ENCODE results near the gene ZMIZ1.

Gene ZMIZ1

DNA sequence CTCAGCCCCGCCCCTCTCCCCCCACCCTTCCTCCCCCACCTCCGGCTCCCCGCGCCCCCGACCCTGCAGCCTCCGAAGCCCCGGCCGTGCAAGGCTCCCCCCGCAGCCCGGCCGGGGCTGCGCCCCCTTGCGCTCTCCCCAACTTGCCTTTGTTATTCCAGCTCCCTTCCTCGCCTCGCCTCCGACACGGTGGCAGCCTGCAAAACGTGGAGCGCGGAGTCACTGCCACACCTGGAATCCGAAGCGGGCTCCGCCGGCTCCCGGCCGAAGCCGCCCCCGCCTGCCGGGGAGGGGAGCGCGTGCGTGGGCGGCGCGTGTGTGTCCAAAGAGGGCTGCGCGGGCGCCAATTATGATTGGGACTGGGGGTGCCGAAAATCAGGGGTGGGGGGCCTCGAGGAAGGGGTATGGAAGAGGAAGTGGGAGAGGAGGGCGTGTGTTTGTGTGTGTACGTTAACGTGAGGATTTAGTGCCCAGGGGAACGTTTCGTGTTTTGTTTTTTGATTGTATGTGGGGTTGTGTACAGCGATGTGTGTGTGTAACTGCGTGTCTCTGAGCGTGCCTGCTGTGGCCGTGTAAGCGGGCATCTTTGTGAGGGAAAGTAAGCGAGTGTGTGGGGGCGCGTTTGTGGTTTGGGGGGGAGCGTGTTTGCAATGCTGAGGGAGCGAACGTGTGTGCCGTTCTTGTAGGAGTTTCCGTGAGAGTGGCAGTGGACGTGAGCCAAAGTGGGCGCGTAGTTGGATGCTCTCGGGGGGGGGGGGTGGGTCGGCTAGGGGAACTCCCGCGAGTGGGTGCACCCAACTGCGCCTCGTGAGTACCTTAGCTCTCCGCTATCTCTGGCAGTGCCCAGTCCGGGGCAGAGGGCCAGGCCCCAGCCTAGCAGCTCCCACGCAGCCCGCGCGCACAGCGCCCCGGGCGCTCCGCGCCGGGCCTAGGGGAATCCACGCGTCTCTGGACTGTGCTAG is 1.2 kb upstream of the ZMIZ1 start:
- peak; percentile 78 for DNase-seq

DNA sequence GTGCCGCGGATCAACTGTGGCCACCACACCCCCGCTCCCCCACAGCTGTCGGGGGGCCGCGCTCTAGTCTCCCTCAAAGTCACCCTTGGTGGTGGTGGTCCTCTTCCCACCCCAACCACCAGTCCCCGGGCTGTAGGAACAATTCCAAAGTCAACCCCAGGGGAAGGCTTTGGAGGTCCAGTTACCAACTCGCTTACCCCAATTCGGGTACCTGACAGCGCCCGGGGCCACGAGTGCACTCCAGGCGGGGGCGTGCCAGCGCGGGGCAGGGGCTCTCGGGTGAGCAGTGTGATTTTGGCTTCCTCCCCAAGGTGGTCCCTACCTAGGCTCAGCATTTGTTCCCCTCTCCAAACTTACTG is 584 bp upstream of the ZMIZ1 start:
- DNase-seq = peak; percentile 21

DNA sequence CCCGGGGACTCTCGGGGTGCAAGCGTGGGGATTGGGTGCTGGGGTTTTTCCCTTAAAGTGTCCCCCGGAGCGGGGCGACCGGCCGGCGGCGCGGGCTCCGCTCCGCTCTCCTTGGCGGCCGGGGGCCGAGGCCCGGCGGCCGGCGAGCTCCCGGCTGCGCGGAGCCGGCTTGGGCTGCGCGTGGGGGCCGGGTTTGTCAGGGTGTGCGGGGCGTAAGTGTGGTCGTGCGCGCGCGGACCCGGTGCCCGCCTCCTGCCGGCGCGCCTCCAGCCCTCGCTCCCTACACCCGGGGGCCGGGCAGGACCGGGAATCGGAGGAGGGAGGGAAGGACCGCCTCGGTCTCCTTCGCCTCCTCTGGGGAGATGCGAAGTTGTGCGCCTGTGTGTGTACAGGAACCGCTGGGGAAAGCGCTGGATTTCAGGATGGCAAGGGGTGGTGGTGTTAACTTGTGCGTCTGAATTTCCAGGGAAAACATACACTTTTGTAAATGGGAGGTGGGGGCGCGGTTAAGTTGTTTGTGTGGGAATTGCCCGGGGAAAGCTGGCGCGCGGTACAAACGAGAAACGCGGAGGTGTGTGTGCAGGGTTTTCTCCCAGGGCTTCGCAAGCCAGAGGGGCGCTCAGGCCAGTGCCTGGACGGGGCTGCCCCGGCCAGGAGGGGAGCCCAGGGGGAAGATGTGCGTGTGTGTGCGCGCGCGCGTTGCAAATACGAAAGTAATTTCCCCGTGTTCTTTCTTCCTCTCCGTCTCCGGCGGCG is 737 bp downstream of the ZMIZ1 start:
- peak; percentile 38 for DNase-seq

DNA sequence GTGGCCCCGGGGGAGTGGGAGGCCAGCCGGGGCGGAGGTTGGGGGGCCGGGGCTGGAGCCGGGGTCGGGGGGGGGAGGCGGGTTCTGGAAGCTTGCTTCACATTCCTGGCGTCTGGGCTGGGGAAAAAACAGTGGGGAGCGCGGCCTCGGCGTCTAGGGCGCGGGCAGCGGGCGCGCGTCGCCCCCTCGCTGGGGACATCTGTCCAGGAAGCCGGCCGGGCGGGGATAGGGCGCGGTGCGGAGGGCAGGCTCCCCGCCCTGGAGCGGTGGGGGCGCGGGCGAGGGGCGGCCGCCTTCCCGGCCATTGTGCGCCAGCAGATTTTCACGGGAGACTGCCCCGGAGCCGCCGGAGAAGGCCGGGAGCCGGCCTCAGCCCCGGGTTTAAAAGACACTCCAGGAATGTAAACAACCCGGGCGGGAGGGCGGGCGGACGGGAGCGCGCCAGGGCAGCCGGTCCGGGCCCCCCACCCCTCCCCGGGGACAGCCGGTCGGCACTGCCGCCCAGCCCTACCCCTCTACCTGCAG is 1.4 kb downstream of the ZMIZ1 start:
- DNase-seq = no peak

DNA sequence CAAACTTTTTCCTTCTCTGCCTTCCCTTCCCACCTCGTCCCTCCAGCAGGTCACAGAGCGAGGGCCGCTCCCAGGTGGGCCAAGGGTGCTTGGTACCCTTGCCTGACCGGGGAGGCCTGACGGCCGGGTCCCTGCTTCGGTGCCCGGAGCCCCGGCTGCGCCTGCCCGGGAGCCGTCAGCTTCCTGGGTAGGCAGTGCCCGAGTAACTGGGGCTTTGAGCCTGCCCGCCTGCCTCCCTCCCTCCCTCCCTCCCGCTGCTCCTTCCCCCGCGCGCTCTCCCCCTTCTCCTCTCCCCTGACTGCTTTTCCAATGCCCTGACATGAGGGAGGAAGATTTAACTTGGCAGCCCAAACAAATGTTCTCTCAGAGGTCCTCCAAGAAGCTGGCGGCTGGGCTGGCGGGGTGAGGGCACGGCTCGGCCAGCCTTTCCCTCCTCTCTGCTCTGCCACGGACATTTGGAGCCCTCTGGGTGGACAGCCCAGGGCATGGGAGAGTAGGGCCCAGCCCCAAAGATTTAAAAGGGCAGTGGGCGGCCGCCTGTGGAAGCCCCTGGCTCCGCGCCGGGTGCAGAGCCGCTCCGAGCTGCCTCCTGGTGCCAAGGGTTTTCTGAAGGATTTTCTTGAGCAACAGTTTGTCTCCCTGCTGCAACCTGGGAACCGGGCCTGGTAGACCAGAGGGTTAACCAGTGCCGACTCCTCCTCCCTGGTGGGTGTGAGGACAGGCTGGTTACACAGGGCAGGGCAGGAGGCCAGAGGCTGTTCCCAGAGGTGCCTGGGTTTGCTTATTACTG is 2.0 kb downstream of the ZMIZ1 start:
- DNase-seq = no peak

DNA sequence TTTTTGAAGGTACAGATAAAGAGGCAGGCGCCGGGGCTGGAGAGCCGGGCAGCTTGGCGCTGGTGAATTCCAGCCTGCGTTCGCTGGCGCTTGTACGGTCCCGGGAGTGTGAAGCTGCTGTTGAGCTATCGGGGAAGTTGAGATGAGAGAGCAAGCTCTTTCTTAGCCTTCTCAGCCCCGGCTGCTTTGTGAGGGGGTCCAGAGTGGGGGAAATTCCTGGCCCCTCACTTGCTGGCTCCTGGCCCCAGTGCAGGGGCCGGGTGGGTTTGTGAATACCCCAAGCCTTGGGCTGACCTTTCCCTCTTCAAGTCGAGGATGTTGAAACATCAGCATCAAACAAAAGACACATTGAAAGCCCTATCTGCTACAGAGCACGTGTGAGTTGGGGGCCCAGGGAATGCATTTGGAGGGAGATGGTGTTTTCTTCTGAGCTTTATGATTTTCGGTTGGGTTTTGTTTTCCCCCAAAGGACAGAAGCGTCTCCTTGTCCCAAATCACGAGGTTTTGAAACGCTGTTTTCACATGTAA is 2.7 kb downstream of the ZMIZ1 start:
- DNase-seq = no peak

DNA sequence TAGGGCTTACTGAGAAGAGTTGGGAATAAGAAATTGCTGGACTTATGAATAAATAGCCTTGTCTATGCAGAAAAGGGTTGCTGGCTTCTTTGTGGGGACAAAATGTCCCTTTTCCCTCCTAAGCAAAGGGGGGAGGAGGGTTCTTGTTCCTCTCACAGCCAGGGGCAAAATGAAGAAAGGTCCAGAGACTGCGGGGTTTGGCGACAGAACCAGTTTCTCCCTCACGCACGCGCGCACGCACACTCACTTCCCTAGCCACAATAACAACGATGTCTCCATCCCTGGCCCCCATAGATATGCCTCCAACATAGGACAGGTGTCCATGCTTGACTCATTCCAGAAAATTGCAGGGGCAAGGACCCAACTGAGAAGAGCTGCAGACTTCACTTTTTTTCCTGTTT is 3.3 kb downstream of the ZMIZ1 start:
- no peak for DNase-seq

DNA sequence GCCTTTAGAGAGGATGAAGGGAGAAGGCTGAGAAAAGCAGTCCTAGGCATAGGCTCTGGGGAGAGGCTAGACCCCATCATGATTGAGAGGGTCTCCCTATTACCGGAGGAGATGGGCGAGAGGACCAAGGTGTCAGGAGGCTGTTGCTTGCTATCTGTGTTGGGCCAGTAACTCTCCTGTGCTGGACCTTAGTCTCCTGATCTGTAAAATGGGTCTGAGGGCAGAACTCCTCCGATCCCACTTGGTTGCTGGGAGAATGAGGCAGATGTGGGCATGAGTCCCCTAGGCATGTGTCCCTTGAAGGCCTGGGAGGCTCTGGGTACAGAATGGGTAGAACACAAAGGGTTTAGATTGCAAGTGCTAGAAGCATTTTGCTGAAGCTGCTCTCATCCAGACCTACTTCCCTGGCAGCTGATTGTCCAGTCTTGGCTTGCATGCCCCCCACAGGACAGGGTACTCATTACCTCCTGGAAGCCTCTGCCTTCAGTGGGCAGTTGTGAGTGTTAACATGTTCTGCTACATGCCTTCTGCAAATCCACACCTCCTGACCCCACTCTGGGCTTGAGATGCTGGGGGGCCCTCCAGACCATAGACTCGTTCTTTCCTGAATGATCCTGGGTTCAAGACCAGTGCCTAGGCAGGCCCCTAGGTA is 4.4 kb downstream of the ZMIZ1 start:
- DNase-seq = no peak

DNA sequence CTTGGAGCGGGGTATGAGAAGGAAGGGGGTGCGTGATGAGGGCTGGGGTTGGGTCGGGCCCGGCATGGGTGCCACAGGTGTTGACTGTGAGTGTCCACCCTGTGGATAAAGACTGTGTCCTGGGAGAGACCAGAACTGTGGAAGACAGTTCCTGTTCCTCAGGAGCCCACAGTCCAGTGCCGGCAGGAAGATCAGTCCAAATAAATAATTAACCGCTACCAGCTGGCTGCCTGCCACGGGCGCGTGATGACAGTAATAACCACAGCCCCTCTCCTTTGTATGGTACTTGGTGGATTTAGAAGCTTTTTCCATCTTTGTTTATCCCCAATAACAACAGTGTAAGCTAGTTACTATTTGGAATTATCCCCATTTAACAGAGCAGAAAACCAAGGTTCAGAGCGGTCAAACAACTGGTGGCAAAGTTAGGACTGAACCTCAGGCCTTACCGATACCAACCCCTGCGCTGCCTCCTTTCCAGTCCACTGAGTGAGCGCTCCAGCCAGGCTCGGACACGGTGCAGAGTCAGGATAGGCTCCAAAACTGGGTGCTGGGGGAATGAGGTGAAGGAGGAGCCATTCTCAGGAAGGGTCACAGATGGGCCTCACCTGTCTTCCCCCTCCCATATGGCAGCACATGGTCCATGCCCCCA is 5.1 kb downstream of the ZMIZ1 start:
- no peak for DNase-seq

DNA sequence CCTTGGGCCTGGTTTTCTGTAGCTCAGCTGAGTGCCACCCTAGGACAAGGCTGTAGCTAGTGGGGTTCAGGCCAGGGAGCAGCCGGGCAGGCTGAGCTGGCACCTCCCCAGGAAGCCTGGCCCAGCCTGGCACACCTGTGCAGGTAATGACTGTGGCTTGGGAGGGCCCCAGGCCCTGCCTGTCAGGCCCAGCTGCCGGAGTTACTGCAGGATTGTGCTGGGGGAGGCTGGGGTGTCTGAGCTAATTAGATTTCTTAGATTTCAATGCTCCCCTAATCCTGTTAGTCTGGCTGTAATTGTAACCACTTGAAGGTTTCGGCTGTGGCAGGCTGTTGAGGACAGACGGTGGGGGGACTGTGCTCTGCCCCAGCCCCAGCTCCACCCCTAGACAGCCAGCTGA is 6.0 kb downstream of the ZMIZ1 start:
- DNase-seq = no peak

DNA sequence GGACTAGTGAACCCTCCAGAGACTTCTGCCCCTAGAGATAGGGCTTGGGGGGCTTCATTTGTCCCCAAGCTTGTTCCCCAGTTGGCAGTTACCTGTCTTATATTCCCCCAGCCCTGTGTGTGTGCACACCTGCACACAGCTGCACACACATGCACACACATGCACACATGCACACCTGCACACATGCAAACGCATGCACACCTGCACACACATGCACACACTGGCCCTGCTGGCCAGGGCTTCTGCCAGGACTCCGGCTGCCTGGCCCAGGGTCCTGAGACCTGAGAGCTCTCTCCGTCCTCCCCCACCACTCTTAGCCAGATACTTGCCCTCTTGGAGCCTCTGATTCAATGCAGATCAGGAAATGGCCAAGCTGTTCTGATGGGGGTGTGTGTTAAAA is 6.7 kb downstream of the ZMIZ1 start:
- DNase-seq = no peak

DNA sequence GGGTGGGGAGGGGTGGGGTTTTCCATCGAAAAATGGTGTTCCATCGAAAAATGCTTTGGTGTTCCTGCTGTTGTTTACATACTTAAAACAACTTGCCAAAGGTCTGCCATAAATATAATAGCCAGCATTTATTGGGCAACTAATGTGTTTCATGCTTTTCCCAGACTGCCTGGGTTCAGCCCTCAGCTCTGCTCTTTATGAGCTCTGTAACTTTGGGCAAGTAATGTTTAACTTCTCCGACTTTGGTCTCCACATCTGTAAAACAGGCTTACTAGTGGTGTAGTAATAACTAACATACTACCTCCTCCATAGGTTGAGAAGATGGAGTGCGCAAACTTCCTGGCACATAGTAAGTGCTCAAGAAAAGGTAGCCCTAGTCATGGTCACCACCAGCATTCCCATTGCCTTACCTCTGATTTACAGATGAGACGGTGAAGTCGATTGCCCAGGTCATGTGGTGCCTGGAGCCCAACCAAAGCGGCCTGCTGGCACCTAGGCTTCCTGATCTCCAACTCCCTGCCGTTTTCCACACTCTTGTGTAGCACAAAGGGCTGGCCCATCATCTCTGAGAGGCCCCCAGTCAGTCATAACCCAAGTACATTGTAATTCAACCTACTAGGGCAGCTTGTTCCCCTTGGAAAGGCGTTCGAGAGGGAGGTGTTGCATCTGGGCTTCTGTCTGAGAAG is 8.9 kb downstream of the ZMIZ1 start:
- DNase-seq = no peak

DNA sequence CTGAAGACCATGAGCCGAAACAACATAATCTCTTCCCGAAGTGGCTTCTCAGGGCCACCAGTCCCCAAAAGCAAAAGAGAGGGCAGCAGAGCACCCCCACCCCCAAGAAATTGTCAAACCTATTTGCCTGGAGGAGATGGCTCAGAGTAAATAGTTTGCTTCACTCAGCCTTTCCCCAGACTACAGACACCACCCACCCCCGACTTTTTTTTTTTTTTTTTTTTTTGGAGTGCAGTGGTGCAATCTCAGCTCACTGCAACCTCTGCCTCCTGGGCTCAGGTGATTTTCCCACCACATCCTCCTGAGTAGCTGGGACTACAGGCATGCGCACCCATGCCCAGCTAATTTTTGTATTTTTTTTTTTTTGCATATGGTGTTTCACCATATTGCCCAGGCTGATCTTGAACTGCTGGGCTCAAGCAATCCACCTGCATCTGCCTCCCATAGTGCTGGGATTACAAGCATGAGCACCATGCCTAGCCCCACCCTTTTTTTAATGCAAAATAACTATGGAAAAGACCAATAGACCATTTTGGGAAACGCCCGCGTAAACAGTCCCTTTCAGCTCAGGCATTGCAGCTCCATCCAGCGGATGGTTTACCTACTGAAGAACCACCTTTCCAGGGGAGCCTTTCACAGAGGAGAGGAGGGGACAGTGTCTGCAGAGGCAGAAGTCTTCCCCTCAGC is 9.7 kb downstream of the ZMIZ1 start:
- DNase-seq = no peak

DNA sequence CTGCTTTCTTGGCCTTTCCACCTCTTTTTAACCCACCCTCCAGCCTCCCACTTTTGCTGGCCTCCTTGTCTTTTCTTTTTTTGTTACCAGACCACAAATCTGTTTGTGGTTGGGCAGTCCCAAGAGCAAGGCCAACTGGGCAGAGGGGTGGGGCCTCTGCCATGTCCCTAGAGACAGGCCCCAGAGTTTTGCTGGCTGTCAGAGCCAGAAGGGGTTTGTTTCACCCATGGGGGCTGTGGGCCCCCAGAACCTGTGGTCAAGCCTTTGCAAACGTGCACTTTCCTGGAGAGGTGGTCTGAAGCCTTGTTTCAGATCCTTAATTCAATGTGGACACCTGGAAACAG is 10.3 kb downstream of the ZMIZ1 start:
- DNase-seq = no peak

DNA sequence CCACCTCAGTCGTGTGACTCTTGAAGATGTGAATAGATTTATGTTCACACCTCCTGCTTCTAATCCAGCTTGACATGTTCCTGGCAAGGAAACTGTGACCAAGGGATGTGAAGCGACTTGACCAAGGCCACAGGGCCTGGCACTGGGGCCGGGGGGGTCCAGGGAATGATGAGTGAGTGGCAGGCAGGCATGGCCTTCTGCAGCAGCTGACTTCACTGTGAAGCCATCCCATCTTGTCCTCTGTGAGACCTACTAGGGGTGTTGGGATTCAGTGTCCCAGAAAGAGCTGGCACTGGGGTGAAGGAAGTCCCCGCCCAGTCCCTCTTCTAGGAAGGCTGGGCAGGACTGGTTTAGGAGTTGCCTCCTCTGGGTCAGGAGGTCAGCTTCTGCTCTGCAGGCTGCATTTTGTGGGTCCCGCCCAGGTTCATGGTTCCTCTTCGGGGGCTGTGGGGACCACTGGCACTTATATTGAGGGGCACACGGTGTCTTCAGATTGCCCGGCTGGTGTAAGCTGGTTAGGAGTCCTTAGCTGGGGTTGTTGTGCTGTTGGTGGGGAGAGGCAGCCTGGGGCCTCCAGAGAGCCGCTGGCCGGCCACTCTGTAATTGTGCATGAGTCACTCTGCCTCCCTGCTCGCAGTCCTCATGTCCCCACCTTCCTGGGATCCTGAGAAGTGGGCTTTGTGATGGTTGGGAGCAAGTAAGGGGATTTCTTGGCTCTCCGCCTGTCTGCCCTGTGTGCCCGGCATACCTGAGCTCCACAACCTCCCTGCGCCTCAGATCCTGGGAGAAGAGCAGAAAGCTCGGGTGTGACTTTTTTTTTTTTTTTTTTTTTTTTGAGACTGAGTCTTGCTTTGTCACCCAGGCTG is 11.0 kb downstream of the ZMIZ1 start:
- DNase-seq = no peak

DNA sequence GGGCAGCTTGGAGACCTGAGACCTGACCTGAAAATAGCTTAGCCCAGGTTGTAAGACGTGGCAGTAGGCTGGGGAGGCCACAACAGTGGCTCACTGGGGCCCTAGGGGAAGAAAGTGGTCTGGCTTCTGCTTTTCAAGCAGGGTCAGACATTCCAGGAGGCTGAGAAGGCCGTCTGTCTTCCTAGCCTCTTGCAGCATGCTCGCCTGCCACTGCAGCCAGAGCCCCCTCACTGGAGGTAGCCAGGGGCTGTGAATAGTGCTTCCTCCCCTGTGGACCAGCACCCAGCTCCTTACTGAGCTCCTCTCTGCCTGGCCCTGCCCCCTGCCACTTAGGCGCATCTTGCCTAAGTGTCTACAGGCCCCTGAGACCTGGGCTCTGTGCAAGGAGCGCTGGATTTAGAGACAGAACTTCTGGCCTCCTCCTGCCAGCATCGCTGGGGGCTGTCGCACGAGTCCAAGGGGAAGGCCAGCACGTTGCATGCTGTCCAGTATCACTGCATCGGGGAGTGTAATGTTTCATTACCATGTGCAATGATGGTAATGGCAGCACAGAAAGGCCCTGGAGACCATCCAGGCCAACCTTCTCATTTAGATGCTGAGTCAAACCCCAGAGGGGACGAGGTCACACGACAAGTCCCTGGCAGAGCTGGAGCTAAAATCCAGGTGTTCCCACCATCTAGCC is 12.7 kb downstream of the ZMIZ1 start:
- no peak for DNase-seq

DNA sequence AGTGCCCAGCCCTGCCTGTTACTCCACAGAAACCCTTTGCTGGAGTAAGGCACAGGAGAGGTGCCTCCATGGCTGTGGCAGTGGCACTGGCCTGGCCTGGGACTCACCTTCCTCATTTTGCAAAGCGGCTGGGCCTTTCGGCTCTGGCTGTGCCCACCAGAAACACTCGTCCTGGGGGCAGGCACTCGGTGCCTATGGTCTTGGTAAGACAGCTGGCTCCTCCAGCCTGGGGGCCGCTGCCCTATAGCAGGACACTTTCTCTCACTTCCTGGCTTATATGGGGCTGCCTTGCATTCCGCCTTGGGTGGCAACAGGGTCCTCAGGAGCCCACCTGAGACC is 13.2 kb downstream of the ZMIZ1 start:
- DNase-seq = no peak

DNA sequence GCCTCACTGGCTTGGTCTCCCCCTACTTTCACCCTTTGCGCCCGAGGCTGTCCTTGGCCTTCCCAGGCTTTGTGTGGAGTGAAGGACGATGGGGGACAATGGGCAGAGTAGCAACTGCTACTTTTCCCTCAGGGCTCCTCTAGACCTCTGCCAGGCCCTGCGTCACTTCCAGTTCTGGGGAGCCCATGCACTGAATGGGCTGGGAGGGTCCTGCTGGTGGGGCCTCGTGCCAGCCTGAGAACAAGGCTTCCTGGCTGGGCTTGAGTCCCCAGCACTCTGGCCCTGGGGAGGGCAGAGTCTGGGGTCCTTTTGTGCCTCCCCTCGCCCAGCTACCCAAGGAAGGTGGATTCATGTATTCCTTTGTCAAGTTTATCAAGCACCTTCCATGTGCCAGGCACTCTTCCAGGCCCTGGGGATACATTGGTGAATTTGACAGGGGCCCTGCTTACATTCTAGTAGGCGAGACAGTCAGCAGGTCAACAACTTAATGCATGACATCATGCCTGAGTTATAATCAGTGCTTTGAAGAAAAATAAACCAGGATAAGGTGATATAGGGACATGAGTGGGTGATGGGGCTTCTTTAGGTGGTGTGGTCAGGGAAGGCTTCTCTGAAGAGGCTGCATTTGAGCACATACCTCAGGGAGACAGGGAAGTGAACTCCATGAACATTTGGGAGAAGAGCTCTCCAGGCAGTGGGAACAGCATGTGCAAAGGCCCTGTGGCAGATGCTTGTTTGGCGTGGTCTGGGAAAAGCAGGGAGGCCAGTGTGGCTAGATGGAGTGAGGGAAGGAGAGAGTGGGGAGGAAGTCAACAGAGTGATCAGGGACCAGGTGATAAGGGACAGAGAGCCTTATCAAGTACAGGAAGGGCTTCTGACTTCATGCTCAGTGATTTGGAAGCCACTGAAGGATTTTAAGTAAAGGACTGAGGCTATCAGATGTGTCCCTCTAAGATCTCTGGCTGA is 14.1 kb downstream of the ZMIZ1 start:
- no peak for DNase-seq

All from stimulated activated naive CD4-positive, alpha-beta T cell treated with Interleukin-2 at 50 U/mL for 16 hours (primary cell).